A549 (cell line): ENCODE measurements around the gene ACTMAP. TPM values are rescaled to one million over a fixed set of nuclear protein-coding genes. Genes with fewer than 3 reads are reported as not detected.
A peak's percentile ranks its signal among the peaks of the same experiment; 100 is the strongest.

ENCODE experiments used
- CBX2 ChIP-seq: fragments of 200-600 bp; sonication (generic); IDR thresholded peaks from 2 replicates; pipeline ENCODE4 v1.6.1; 2016; ENCODE audit warnings: low read depth, mild to moderate bottlenecking, borderline replicate concordance
- FOSB ChIP-seq: fragments of 250-450 bp; sonication (Bioruptor Pico); IDR thresholded peaks from 2 replicates; pipeline ENCODE4 v1.5.0; 2020; ENCODE audit warnings: mild to moderate bottlenecking, moderate library complexity
- JUN ChIP-seq, 2 experiments: fragments of >200 bp; sonication (Bioruptor Twin); formaldehyde crosslinking; IDR thresholded peaks; 2 replicates in 1 of 2; 3 replicates in 1 of 2; pipeline ENCODE4 v1.6.1; 2016 to 2017
- RCOR1 ChIP-seq: fragments of 150-350 bp; IDR thresholded peaks from 2 replicates; pipeline ENCODE4 v1.6.1; 2014; ENCODE audit warnings: antibody characterized with exemption, low read length, low read depth
- polyA plus RNA-seq, 4 experiments: library from polyadenylated mRNA; depleted of rRNA in 3 of 4; stranded (reverse); fragments of >200 nt; fragmentation: RNase III in 1 of 4; extraction: RNeasy Plus Mini Kit Qiagen cat#74134 plus additional on column Dnase treatment in 1 of 4; gene quantifications; 2 replicates in 3 of 4; 3 replicates in 1 of 4; pipeline ENCODE4 v1.2.3, GENCODE V29; 2011 to 2017
- small RNA-seq, 6 experiments: library from RNA; depleted of rRNA; stranded (forward); fragments of <200 nt; gene quantifications; one replicate each; pipeline ENCODE3, GENCODE V24; 2012

Gene ACTMAP
- polyA plus RNA-seq, 2 of the 4 experiments (the other 2 are of a cell fraction), result 7.8 to 14.8 TPM

GRCh38 chr19:40691421-40692211 is 58.7 kb downstream of the ACTMAP start (continued):
- TF ChIP-seq CBX2 (no peak), JUN (IDR thresholded peaks at IDR 0.05) (no peak), RCOR1 (no peak), FOSB (CRISPR knock-in tag) (peak; percentile 53; the same call in 1 of the 2 replicates)

Small RNA genes lying within 50 kb of the gene (small RNA-seq; reads per million reads assigned to genes)
- 0 reads per million in 6 experiments for gene RNU6-195P

Other genes with a start within 250 kb of the ACTMAP start
- gene SHKBP1, start 173.6 kb downstream of the ACTMAP start, polyA plus RNA-seq (2011; rRNA removed), result 75.2 and 79.7 TPM in 2 replicates
- gene SHKBP1, start 173.6 kb downstream of the ACTMAP start, polyA plus RNA-seq (2017; fragmentation: RNase III; extraction: RNeasy Plus Mini Kit Qiagen cat#74134 plus additional on column Dnase treatment), result 94.9 to 128 TPM (median 123 TPM) in 3 replicates
- 23.1 and 32.0 TPM in 2 replicates for gene LTBP4, start 149.1 kb downstream of the ACTMAP start, polyA plus RNA-seq (2011; rRNA removed)
- gene LTBP4, start 149.1 kb downstream of the ACTMAP start, polyA plus RNA-seq (2017; fragmentation: RNase III; extraction: RNeasy Plus Mini Kit Qiagen cat#74134 plus additional on column Dnase treatment), result 37.7 to 51.1 TPM (median 43.2 TPM) in 3 replicates
- gene NUMBL, start 59.8 kb downstream of the ACTMAP start, polyA plus RNA-seq (2011; rRNA removed), result 19.4 and 21.1 TPM in 2 replicates
- gene NUMBL, start 59.8 kb downstream of the ACTMAP start, polyA plus RNA-seq (2017; fragmentation: RNase III; extraction: RNeasy Plus Mini Kit Qiagen cat#74134 plus additional on column Dnase treatment), result 26.6 to 29.7 TPM (median 28.7 TPM) in 3 replicates
- gene COQ8B, start 33.6 kb downstream of the ACTMAP start, polyA plus RNA-seq (2011; rRNA removed), result 43.9 and 47.2 TPM in 2 replicates
- 55.3 to 64.9 TPM (median 63.6 TPM) in 3 replicates for gene COQ8B, start 33.6 kb downstream of the ACTMAP start, polyA plus RNA-seq (2017; fragmentation: RNase III; extraction: RNeasy Plus Mini Kit Qiagen cat#74134 plus additional on column Dnase treatment)
- gene ITPKC, start 33.4 kb downstream of the ACTMAP start, polyA plus RNA-seq (2011; rRNA removed), result 6.5 and 8.7 TPM in 2 replicates
- 7.9 to 8.6 TPM (median 8.1 TPM) in 3 replicates for gene ITPKC, start 33.4 kb downstream of the ACTMAP start, polyA plus RNA-seq (2017; fragmentation: RNase III; extraction: RNeasy Plus Mini Kit Qiagen cat#74134 plus additional on column Dnase treatment)
- 235 and 236 TPM in 2 replicates for gene SNRPA, start 726 bp upstream of the ACTMAP start, polyA plus RNA-seq (2011; rRNA removed)
- 141 to 155 TPM (median 143 TPM) in 3 replicates for gene SNRPA, start 726 bp upstream of the ACTMAP start, polyA plus RNA-seq (2017; fragmentation: RNase III; extraction: RNeasy Plus Mini Kit Qiagen cat#74134 plus additional on column Dnase treatment)
- not detected in 2 replicates for gene MIA, start 25.0 kb upstream of the ACTMAP start, polyA plus RNA-seq (2011; rRNA removed)
- gene MIA, start 25.0 kb upstream of the ACTMAP start, polyA plus RNA-seq (2017; fragmentation: RNase III; extraction: RNeasy Plus Mini Kit Qiagen cat#74134 plus additional on column Dnase treatment), result not detected in 3 replicates
- 20.7 and 25.0 TPM in 2 replicates for gene RAB4B, start 27.8 kb upstream of the ACTMAP start, polyA plus RNA-seq (2011; rRNA removed)
- 17.1 to 23.3 TPM (median 22.9 TPM) in 3 replicates for gene RAB4B, start 27.8 kb upstream of the ACTMAP start, polyA plus RNA-seq (2017; fragmentation: RNase III; extraction: RNeasy Plus Mini Kit Qiagen cat#74134 plus additional on column Dnase treatment)
- gene EGLN2, start 48.7 kb upstream of the ACTMAP start, polyA plus RNA-seq (2011; rRNA removed), result 34.7 and 45.5 TPM in 2 replicates
- 79.2 to 81.4 TPM (median 80.3 TPM) in 3 replicates for gene EGLN2, start 48.7 kb upstream of the ACTMAP start, polyA plus RNA-seq (2017; fragmentation: RNase III; extraction: RNeasy Plus Mini Kit Qiagen cat#74134 plus additional on column Dnase treatment)
- gene CYP2A6, start 100.0 kb upstream of the ACTMAP start, polyA plus RNA-seq (2011; rRNA removed), result not detected in 2 replicates
- not detected in 3 replicates for gene CYP2A6, start 100.0 kb upstream of the ACTMAP start, polyA plus RNA-seq (2017; fragmentation: RNase III; extraction: RNeasy Plus Mini Kit Qiagen cat#74134 plus additional on column Dnase treatment)
- gene CYP2A7, start 131.8 kb upstream of the ACTMAP start, polyA plus RNA-seq (2011; rRNA removed), result not detected in 2 replicates
- gene CYP2A7, start 131.8 kb upstream of the ACTMAP start, polyA plus RNA-seq (2017; fragmentation: RNase III; extraction: RNeasy Plus Mini Kit Qiagen cat#74134 plus additional on column Dnase treatment), result not detected in 3 replicates
- gene CYP2B6, start 240.8 kb upstream of the ACTMAP start, polyA plus RNA-seq (2011; rRNA removed), result 0.04 TPM in 1 of 2 replicates, not detected in the other
- gene CYP2B6, start 240.8 kb upstream of the ACTMAP start, polyA plus RNA-seq (2017; fragmentation: RNase III; extraction: RNeasy Plus Mini Kit Qiagen cat#74134 plus additional on column Dnase treatment), result not detected in 3 replicates